ENCODE data around the gene TADA2B. TPM values are rescaled to one million over a fixed set of nuclear protein-coding genes. Genes with fewer than 3 reads are reported as not detected.

Gene TADA2B
- total and polyA plus RNA-seq, 10 of the 15 experiments (the other 5 are each of a cell fraction or from before 2014, with no cell fraction given): 0.66 to 12.0 (median 5.6) TPM

- H3K4me1 ChIP-seq (ENCODE audit: control insufficient read depth, insufficient read depth, low read length): no peaks in the 10 kb centered on the region
- no peak for TF ChIP-seq SUPT20H (IDR thresholded peaks at IDR 0.05; ENCODE audit: borderline replicate concordance, control insufficient read depth, low read depth, low read length)
- TF ChIP-seq DPF2 (IDR thresholded peaks at IDR 0.05): 0 out of 2 replicates have a peak, but pooled peaks have one; percentile 86
- H3K27ac ChIP-seq (ENCODE audit: control insufficient read depth, insufficient read depth): no peak overlapping the region
- no peak overlapping the region for H2AFZ ChIP-seq (ENCODE audit: control insufficient read depth, low read depth, low read length)
- POLR2A ChIA-PET: interaction anchor here (0.5 kb wide), 1 partner anchor 33 kb away, joined by 3 read pairs; the partner anchor contains the start of gene TADA2B
- WGBS (ENCODE audit: insufficient coverage, insufficient replicate concordance, low lambda C conversion rate, missing lambda C conversion rate): 85% methylated on average over 23 of the region's 25 CpGs
- no peaks in the 10 kb centered on the region; a peak in 1 of 4 replicates for H3K27me3 ChIP-seq (replicated peaks in 1 of 2; ENCODE audit: control insufficient read depth in 2 of 2, insufficient read depth in 2 of 2, low read length in 1 of 2)
- H3K79me2 ChIP-seq (ENCODE audit: control insufficient read depth, insufficient read depth, low read length): no peaks in the 10 kb centered on the region
- DNase-seq (ENCODE audit: low read depth, low spot score): no peak
- SMC1A ChIA-PET (ENCODE audit: uncharacterized antibody, unreplicated experiment): no interaction called here
- H3K9me3 ChIP-seq (replicated peaks; ENCODE audit: control insufficient read depth, insufficient read depth, low read length): no peaks in the 10 kb centered on the region
- no peak for FAIRE-seq
- CTCF ChIA-PET: no interaction called here
- no TSS peak for BruUV-seq (replicated peaks)
- H3K4me2 ChIP-seq (ENCODE audit: control insufficient read depth, insufficient read depth): no peak overlapping the region
- H3K4me3 ChIP-seq: no peak overlapping the region
- intact Hi-C loops (cut with micrococcal nuclease; ENCODE audit: unreplicated experiment): no loop called here
- no peaks in the 10 kb centered on the region for H4K20me1 ChIP-seq (ENCODE audit: control insufficient read depth, insufficient read depth)
- no peaks in the 10 kb centered on the region for H3K36me3 ChIP-seq (ENCODE audit: control insufficient read depth in 2 of 2, insufficient read depth in 2 of 2, low read length in 1 of 2)
- ATAC-seq: no peak
- H3K9ac ChIP-seq (ENCODE audit: control insufficient read depth, insufficient read depth, low read length): no peak overlapping the region
- in situ Hi-C loops (cut with MboI): no loop called here
- RAD21 ChIA-PET (ENCODE audit: unreplicated experiment): no interaction called here
These were observed 33.0 kb downstream of the TADA2B start for GRCh38 chr4:7075962-7076695.

- FAIRE-seq: no peak
- POLR2A ChIA-PET: no interaction called here
These were observed 33.5 kb downstream of the TADA2B start for GRCh38 chr4:7076696-7077082.

More at GRCh38 chr4:7076696-7077082, 33.5 kb downstream of the TADA2B start:
- no peaks in the 10 kb centered on the region for H3K27me3 ChIP-seq (replicated peaks in 1 of 2; ENCODE audit: control insufficient read depth in 2 of 2, insufficient read depth in 2 of 2, low read length in 1 of 2)
- no peak overlapping the region for H3K9ac ChIP-seq (ENCODE audit: control insufficient read depth, insufficient read depth, low read length)
- H3K27ac ChIP-seq (ENCODE audit: control insufficient read depth, insufficient read depth): no peak overlapping the region
- H3K9me3 ChIP-seq (replicated peaks; ENCODE audit: control insufficient read depth, insufficient read depth, low read length): no peaks in the 10 kb centered on the region
- in situ Hi-C loops (cut with MboI): no loop called here
- no peak for ATAC-seq
- no peaks in the 10 kb centered on the region; the same call in 1 of the 2 replicates for H4K20me1 ChIP-seq (ENCODE audit: control insufficient read depth, insufficient read depth)
- RAD21 ChIA-PET (ENCODE audit: unreplicated experiment): no interaction called here
- no peak overlapping the region for H3K4me2 ChIP-seq (ENCODE audit: control insufficient read depth, insufficient read depth)
- no peak overlapping the region for H2AFZ ChIP-seq (ENCODE audit: control insufficient read depth, low read depth, low read length)
- H3K4me1 ChIP-seq (ENCODE audit: control insufficient read depth, insufficient read depth, low read length): no peaks in the 10 kb centered on the region
- CTCF ChIA-PET: no interaction called here
- H3K36me3 ChIP-seq (ENCODE audit: control insufficient read depth in 2 of 2, insufficient read depth in 2 of 2, low read length in 1 of 2): no peaks in the 10 kb centered on the region
- DNase-seq (ENCODE audit: low read depth, low spot score): no peak
- no TSS peak for BruUV-seq (replicated peaks)
- SMC1A ChIA-PET (ENCODE audit: uncharacterized antibody, unreplicated experiment): no interaction called here
- TF ChIP-seq ZBTB33 (IDR thresholded peaks at IDR 0.05): no peak
- no peak for TF ChIP-seq BCL11A (IDR thresholded peaks at IDR 0.05; ENCODE audit: low read depth, low read length)
- no peak for TF ChIP-seq ZBTB40 (IDR thresholded peaks at IDR 0.05; ENCODE audit: borderline replicate concordance)
- H3K4me3 ChIP-seq: no peak overlapping the region
- 50% methylated on average over 6 of the region's 6 CpGs for WGBS (ENCODE audit: insufficient coverage, insufficient replicate concordance, low lambda C conversion rate, missing lambda C conversion rate)
- no peaks in the 10 kb centered on the region for H3K79me2 ChIP-seq (ENCODE audit: control insufficient read depth, insufficient read depth, low read length)
- intact Hi-C loops (cut with micrococcal nuclease; ENCODE audit: unreplicated experiment): no loop called here

Data from GM12878 (cell line).